ENCODE measurements around the gene CCDC88A. TPM values are rescaled to one million over a fixed set of nuclear protein-coding genes. Genes with fewer than 3 reads are reported as not detected.

Gene CCDC88A
- total RNA-seq, 1 donor = 54.3 TPM

GRCh38 chr2:55421326-55421725 lies 1.7 kb upstream of the CCDC88A start:
- Histone ChIP-seq H3K9me3 (ENCODE audit: low read depth, low read length) (no peaks in the 10 kb centered on the region), H3K4me3 (ENCODE audit: insufficient read depth, low read length) (no peak overlapping the region), H3K27ac (ENCODE audit: low read depth, low read length) (no peak overlapping the region), H3K79me2 (ENCODE audit: insufficient read depth, low read length) (peaks cover 32% of the 10 kb centered on the region), H3K27me3 (ENCODE audit: insufficient read depth, low read length) (no peaks in the 10 kb centered on the region), H4K20me1 (ENCODE audit: insufficient read depth, low read length) (no peaks in the 10 kb centered on the region), H3K36me3 (ENCODE audit: insufficient read depth, low read length) (no peaks in the 10 kb centered on the region), H2AFZ (ENCODE audit: low read length) (no peak overlapping the region), H3K4me2 (ENCODE audit: insufficient read depth, low read length) (no peak overlapping the region), H3K4me1 (ENCODE audit: insufficient read depth, low read length) (peaks cover 17% of the 10 kb centered on the region)
- TF ChIP-seq, protein P1, sequence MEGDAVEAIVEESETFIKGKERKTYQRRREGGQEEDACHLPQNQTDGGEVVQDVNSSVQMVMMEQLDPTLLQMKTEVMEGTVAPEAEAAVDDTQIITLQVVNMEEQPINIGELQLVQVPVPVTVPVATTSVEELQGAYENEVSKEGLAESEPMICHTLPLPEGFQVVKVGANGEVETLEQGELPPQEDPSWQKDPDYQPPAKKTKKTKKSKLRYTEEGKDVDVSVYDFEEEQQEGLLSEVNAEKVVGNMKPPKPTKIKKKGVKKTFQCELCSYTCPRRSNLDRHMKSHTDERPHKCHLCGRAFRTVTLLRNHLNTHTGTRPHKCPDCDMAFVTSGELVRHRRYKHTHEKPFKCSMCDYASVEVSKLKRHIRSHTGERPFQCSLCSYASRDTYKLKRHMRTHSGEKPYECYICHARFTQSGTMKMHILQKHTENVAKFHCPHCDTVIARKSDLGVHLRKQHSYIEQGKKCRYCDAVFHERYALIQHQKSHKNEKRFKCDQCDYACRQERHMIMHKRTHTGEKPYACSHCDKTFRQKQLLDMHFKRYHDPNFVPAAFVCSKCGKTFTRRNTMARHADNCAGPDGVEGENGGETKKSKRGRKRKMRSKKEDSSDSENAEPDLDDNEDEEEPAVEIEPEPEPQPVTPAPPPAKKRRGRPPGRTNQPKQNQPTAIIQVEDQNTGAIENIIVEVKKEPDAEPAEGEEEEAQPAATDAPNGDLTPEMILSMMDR (IDR thresholded peaks at IDR 0.05; ENCODE audit: extremely low read depth, low read depth, low read length) = no peak
- no peak for DNase-seq (ENCODE audit: insufficient read length, low spot score, missing footprints)

DNA sequence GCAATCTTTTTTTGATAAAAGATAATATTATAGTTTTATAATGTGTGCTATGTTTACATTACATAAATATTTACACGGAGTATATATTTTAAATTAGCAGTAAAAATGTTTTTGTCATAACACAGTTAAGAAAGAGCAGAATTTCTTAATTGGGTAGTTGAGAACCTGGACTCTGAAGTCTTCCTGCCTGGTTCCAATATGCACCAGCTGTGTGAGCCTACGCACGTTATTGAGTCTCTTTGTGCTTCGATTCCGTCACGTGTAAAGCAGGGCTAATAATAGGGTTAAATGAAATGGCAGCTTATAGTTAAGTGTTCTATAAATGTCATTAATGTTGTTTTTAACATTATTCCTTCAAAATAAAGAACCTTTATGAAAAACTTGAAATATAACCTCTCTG lies 1.2 kb upstream of the CCDC88A start:
- Histone ChIP-seq H4K20me1 (ENCODE audit: insufficient read depth, low read length) (no peaks in the 10 kb centered on the region), H3K9me3 (ENCODE audit: low read depth, low read length) (no peaks in the 10 kb centered on the region), H3K4me1 (ENCODE audit: insufficient read depth, low read length) (peaks cover 17% of the 10 kb centered on the region), H3K4me3 (ENCODE audit: insufficient read depth, low read length) (peak overlapping the region; percentile 92), H3K36me3 (ENCODE audit: insufficient read depth, low read length) (no peaks in the 10 kb centered on the region), H3K27me3 (ENCODE audit: insufficient read depth, low read length) (no peaks in the 10 kb centered on the region), H3K4me2 (ENCODE audit: insufficient read depth, low read length) (peak overlapping the region; percentile 98), H2AFZ (ENCODE audit: low read length) (peak overlapping the region; percentile 94), H3K79me2 (ENCODE audit: insufficient read depth, low read length) (peaks cover 35% of the 10 kb centered on the region), H3K27ac (ENCODE audit: low read depth, low read length) (no peak overlapping the region)
- TF ChIP-seq, protein P1 (IDR thresholded peaks at IDR 0.05; ENCODE audit: extremely low read depth, low read depth, low read length) = no peak
- DNase-seq (ENCODE audit: insufficient read length, low spot score, missing footprints) = no peak

DNA sequence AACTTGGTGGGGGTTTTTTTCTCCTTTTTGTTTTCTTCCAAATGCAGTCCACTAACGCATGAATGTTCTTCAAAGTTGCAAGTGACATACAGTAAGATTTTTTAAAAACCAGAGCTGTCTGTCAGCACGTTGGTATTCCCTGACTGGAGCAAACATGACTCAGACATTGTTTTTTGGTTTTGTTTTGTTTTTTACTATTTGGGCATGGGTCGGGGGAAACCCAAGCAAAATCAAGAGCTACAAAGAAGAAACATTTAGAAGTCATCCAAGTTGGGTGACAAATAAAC lies 726 bp upstream of the CCDC88A start:
- TF ChIP-seq, protein P1 (IDR thresholded peaks at IDR 0.05; ENCODE audit: extremely low read depth, low read depth, low read length) = no peak
- DNase-seq (ENCODE audit: insufficient read length, low spot score, missing footprints) = no peak
- Histone ChIP-seq H3K79me2 (ENCODE audit: insufficient read depth, low read length) (peaks cover 40% of the 10 kb centered on the region), H3K27ac (ENCODE audit: low read depth, low read length) (peak overlapping the region; percentile 46), H3K4me2 (ENCODE audit: insufficient read depth, low read length) (peak overlapping the region; percentile 98), H3K9me3 (ENCODE audit: low read depth, low read length) (no peaks in the 10 kb centered on the region), H3K4me1 (ENCODE audit: insufficient read depth, low read length) (peaks cover 16% of the 10 kb centered on the region), H3K36me3 (ENCODE audit: insufficient read depth, low read length) (no peaks in the 10 kb centered on the region), H3K27me3 (ENCODE audit: insufficient read depth, low read length) (no peaks in the 10 kb centered on the region), H4K20me1 (ENCODE audit: insufficient read depth, low read length) (no peaks in the 10 kb centered on the region), H2AFZ (ENCODE audit: low read length) (peak overlapping the region; percentile 94), H3K4me3 (ENCODE audit: insufficient read depth, low read length) (peak overlapping the region; percentile 92)

GRCh38 chr2:55419233-55419678 lies 400 bp downstream of the CCDC88A start:
- Histone ChIP-seq H3K36me3 (ENCODE audit: insufficient read depth, low read length) (no peaks in the 10 kb centered on the region), H3K79me2 (ENCODE audit: insufficient read depth, low read length) (peaks cover 51% of the 10 kb centered on the region), H3K27ac (ENCODE audit: low read depth, low read length) (peak overlapping the region; percentile 82), H3K4me1 (ENCODE audit: insufficient read depth, low read length) (peaks cover 12% of the 10 kb centered on the region), H3K9me3 (ENCODE audit: low read depth, low read length) (no peaks in the 10 kb centered on the region), H3K27me3 (ENCODE audit: insufficient read depth, low read length) (no peaks in the 10 kb centered on the region), H3K4me2 (ENCODE audit: insufficient read depth, low read length) (peak overlapping the region; percentile 94), H3K4me3 (ENCODE audit: insufficient read depth, low read length) (peak overlapping the region; percentile 92), H4K20me1 (ENCODE audit: insufficient read depth, low read length) (no peaks in the 10 kb centered on the region), H2AFZ (ENCODE audit: low read length) (peak overlapping the region; percentile 96)
- TF ChIP-seq, protein P1 (IDR thresholded peaks at IDR 0.05; ENCODE audit: extremely low read depth, low read depth, low read length) = no peak
- DNase-seq (ENCODE audit: insufficient read length, low spot score, missing footprints) = no peak
